Transverse colon (tissue), 4 donors: ENCODE results near the gene FXYD6. TPM values are rescaled to one million over a fixed set of nuclear protein-coding genes. Genes with fewer than 3 reads are reported as not detected.

Experiments used
- DNase-seq: peaks from one replicate; pipeline ENCODE4 v3.0.0-alpha.2; 2019
- H3K27ac ChIP-seq, 4 donors: fragments of 200-600 bp; sonication (generic); 2 replicates each; pipeline ENCODE4 v1.5.1; 2016 to 2018; ENCODE audit warnings: inconsistent platforms in 4 of 4
- H3K27me3 ChIP-seq: fragments of 200-600 bp; sonication (generic); 2 replicates; pipeline ENCODE4 v1.5.1; 2017; ENCODE audit warnings: inconsistent platforms
- H3K36me3 ChIP-seq, 4 donors: fragments of 200-600 bp; sonication (generic); 2 replicates each; pipeline ENCODE4 v1.5.1; 2017 to 2019; ENCODE audit warnings: inconsistent platforms in 4 of 4
- H3K4me1 ChIP-seq, 4 donors: fragments of 200-600 bp; sonication (generic); 2 replicates each; pipeline ENCODE4 v1.5.1; 2017 to 2020; ENCODE audit warnings: inconsistent platforms in 4 of 4
- H3K4me3 ChIP-seq, 4 donors: fragments of 200-600 bp; sonication (generic); 1 replicate in 1 of 4; 2 replicates in 3 of 4; pipeline versions ENCODE4 v1.5.1 to v1.6.1; 2017 to 2019; ENCODE audit warnings: inconsistent platforms in 4 of 4
- H3K9me3 ChIP-seq, 2 donors: fragments of 200-600 bp; sonication (generic); 2 replicates each; pipeline ENCODE4 v1.5.1; 2017 to 2019; ENCODE audit warnings: inconsistent platforms in 2 of 2
- EP300 ChIP-seq: sonication (generic); formaldehyde crosslinking; IDR thresholded peaks from one replicate; pipeline ENCODE4 v1.6.1; 2017; ENCODE audit warnings: antibody characterized with exemption, low read depth
- POLR2A ChIP-seq: fragments of 450-650 bp; IDR thresholded peaks from one replicate; pipeline ENCODE4 v1.6.1; 2016; ENCODE audit warnings: antibody characterized with exemption, mild to moderate bottlenecking, moderate library complexity
- POLR2AphosphoS5 ChIP-seq, 3 donors: sonication (generic); formaldehyde crosslinking; IDR thresholded peaks; one replicate each; pipeline ENCODE4 v1.6.1; 2016; ENCODE audit warnings: antibody characterized with exemption in 3 of 3
- WGBS, 2 donors: methylation state at CpG; one replicate each; pipeline ENCODE4 v1.1.5; 2018; ENCODE audit warnings: low coverage in 1 of 2; 5-methylcytosine and 5-hydroxymethylcytosine counted together
- in situ Hi-C, 4 donors: fragments of 200-750 bp; cut with MboI; loops; one replicate each; pipeline versions ENCODE4 v1.15.0 to v1.15.1; 2017; ENCODE audit warnings: low sequenced_read_pairs in 3 of 4, low pct_ligation_motif_present in 1 of 4, low pct_unique_long_range_greater_than_20kb in 1 of 4
- intact Hi-C: fragments of 100-400 bp; cut with DNase I; formaldehyde crosslinking; loops from one replicate; pipeline ENCODE4 v1.15.1; 2023; ENCODE audit warnings: low total_unique reads
- total RNA-seq, 4 donors: library from RNA; depleted of rRNA; stranded (reverse); fragments of >200 nt; gene quantifications; one replicate each; pipeline ENCODE4 v1.1.0, GENCODE V29; 2016
- TF ChIP-seq, protein P1 (sequence below), 5 experiments: fragments of 200-600 bp in 3 of 5; fragments of 450-650 bp in 2 of 5; sonication (generic) in 3 of 5; IDR thresholded peaks; 1 replicate in 2 of 5; 2 replicates in 3 of 5; pipeline ENCODE4 v1.5.1; 2016 to 2017; ENCODE audit warnings: antibody characterized with exemption in 5 of 5, inconsistent platforms in 3 of 5, mild to moderate bottlenecking in 2 of 5, moderate library complexity in 1 of 5

FXYD6 gene
- total RNA-seq, 4 donors from 2014 or later = 29.2 to 62.5 (median 46.0) TPM

DNA sequence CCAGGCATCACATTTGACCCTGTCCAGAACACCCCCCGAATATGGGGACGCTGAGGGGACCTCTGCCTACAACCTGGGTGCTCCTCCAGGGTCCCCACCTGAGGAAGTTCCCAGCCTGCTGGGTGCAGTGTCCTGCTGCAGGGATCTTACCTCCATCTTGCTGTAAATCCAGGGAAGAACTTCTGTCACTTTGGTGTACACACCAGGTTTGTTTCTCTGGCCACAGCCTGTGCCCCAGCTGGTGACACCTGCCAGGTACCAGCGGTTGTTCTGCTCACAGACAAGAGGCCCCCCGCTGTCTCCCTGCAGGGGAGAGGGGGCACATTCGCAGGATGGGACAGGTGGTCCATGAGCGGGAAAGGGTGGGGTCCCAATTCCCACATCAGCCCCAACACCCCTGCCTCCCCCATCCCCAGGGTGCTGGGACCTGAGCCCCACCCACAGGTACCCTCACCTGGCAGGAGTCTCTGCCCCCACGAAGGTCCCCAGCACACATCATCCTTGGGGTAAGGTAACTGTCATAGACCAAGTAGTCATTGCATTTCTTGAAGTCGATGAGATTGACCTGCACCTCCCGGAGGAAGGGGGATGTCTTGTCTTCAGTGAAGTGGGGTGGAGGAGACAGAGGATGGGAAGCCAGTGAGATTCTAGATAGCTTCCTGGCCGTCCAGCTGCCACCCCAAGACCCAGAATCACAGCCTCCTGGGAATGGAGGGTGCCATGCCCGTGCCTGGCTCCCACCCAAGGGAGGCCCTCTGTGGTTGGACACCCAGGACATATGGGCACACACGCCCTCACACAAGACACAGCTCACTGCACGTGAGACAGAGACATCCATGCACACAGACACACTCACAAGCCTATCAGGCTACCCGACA is 27.3 kb upstream of the FXYD6 start:
- DNase-seq = no peak
- Histone ChIP-seq H3K36me3 (no peaks in the 10 kb centered on the region), H3K4me3 (no peak overlapping the region), H3K9me3 (no peaks in the 10 kb centered on the region), H3K27me3 (no peaks in the 10 kb centered on the region), H3K27ac (no peak overlapping the region), H3K4me1 (peaks cover 0 to 12% (median 5%) of the 10 kb centered on the region in 4 donors)
- 90% methylated on average over 14 of the region's 14 CpGs; no CpG with 5 or more reads in 1 of the 2 donors for WGBS, 2 donors
- in situ Hi-C loops (no loop called here), intact Hi-C loops (loop anchor here (5.0 kb wide), 1 partner anchor 61 kb away; no protein-coding TSS in a partner anchor)
- TF ChIP-seq EP300 = no peak
- TF ChIP-seq POLR2A = no peak
- no peak for TF ChIP-seq POLR2AphosphoS5 (IDR thresholded peaks at IDR 0.05)
- TF ChIP-seq, protein P1, sequence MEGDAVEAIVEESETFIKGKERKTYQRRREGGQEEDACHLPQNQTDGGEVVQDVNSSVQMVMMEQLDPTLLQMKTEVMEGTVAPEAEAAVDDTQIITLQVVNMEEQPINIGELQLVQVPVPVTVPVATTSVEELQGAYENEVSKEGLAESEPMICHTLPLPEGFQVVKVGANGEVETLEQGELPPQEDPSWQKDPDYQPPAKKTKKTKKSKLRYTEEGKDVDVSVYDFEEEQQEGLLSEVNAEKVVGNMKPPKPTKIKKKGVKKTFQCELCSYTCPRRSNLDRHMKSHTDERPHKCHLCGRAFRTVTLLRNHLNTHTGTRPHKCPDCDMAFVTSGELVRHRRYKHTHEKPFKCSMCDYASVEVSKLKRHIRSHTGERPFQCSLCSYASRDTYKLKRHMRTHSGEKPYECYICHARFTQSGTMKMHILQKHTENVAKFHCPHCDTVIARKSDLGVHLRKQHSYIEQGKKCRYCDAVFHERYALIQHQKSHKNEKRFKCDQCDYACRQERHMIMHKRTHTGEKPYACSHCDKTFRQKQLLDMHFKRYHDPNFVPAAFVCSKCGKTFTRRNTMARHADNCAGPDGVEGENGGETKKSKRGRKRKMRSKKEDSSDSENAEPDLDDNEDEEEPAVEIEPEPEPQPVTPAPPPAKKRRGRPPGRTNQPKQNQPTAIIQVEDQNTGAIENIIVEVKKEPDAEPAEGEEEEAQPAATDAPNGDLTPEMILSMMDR (IDR thresholded peaks at IDR 0.05) = no peak

DNA sequence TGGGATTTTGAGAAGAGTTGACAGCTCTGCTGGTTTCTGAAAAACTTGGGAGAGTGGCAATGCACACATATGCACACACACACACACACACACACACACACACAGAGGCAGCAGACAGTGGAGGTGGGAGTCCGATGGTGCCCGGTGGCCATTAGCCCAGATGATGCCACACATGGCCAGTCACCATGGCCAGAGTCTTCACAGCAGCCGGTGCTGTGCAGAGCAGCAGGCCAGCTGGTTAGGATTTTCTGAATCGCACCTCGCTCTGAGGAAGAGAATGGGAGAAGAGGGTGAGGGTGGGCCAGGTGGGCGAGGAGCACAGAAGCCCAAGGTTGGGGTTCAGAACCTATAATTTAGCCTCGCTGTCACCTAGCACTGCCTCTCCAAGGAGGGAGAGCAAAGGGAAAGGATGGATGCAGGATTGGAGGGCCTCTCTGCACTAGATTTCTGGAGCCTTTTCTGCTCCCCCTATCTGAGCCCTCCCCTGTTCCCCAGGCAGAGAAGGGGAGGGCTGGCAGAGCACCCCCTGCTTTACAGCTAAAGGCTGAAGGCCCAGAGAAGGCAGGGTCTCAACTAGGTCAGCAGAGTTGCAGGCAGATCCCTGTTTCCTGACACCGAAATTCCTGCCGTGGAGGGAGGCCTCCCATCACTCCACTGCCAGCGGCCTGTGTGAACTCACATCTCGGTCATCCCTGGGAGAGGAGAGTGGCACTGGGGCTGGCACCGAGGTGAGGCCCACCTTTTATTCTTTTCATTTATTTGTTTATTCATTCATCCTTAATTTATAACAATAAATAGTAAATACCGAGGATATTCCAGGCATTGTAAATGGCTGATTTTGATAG is 25.8 kb upstream of the FXYD6 start:
- peaks cover 0 to 5% (median 0%) of the 10 kb centered on the region in 4 donors for H3K4me1 ChIP-seq
- 43 to 81% methylated on average over 1 to 13 of the region's 13 CpGs for WGBS, 2 donors
- H3K27me3 ChIP-seq = no peaks in the 10 kb centered on the region
- H3K36me3 ChIP-seq = no peaks in the 10 kb centered on the region
- H3K4me3 ChIP-seq = no peak overlapping the region
- no peaks in the 10 kb centered on the region for H3K9me3 ChIP-seq
- in situ Hi-C loops (no loop called here), intact Hi-C loops (loop anchor here (5.0 kb wide), 1 partner anchor 60 kb away; no protein-coding TSS in a partner anchor)
- H3K27ac ChIP-seq = no peak overlapping the region
- DNase-seq = no peak
- TF ChIP-seq POLR2A (no peak), EP300 (no peak), POLR2AphosphoS5 (IDR thresholded peaks at IDR 0.05) (no peak)
- TF ChIP-seq, protein P1 (IDR thresholded peaks at IDR 0.05) = no peak

DNA sequence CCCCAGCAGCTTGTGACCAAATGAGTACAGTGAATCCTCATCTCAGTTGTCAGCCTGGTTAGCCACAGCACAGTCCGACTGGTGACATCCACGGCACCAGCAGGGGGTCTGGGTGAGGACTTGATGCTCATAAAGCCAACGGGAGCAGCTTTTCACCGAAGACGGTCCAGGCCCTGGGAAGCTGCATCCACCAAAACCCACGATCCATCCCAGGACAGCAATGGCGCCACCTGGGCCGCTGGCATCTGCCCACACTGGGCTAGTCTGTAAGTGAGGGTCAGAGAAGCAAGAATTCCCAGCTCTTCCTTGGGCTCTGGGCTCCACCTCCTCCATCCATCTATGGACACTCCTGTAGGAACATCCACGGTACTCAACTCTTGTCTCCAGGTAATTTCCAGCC is 25.1 kb upstream of the FXYD6 start:
- Histone ChIP-seq H3K36me3 (no peaks in the 10 kb centered on the region), H3K27me3 (no peaks in the 10 kb centered on the region), H3K4me1 (no peaks in the 10 kb centered on the region), H3K9me3 (no peaks in the 10 kb centered on the region), H3K4me3 (no peak overlapping the region), H3K27ac (no peak overlapping the region)
- TF ChIP-seq EP300 (no peak), POLR2AphosphoS5 (IDR thresholded peaks at IDR 0.05) (no peak), POLR2A (no peak)
- TF ChIP-seq, protein P1 (IDR thresholded peaks at IDR 0.05) = no peak
- DNase-seq = no peak
- in situ Hi-C loops = no loop called here
- intact Hi-C loops = loop anchor here (5.0 kb wide), 1 partner anchor 59 kb away; no protein-coding TSS in a partner anchor
- 92 to 100% methylated on average over 1 to 9 of the region's 9 CpGs for WGBS, 2 donors
